Panc1 (cell line): ENCODE measurements around the gene WFDC2. TPM values are rescaled to one million over a fixed set of nuclear protein-coding genes. Genes with fewer than 3 reads are reported as not detected.

ENCODE experiments used
- ATAC-seq: fragments of 200-7000 bp; cut with Tn5 transposase; 2 replicates; pipeline ENCODE4 v1.9.1; 2020; ENCODE audit warnings: mild to moderate bottlenecking, moderate library complexity
- BruUV-seq: library from RNA; stranded (reverse); fragments of 400-500 nt; replicated peaks from 2 replicates; lab custom pipeline; 2021; lab: Mats Ljungman, UMichigan
- CTCF ChIA-PET: fragments of 300-600 bp; sonication (Branson Sonifier 250); formaldehyde crosslinking; loops from one replicate; lab custom pipeline; 2022; ENCODE audit warnings: antibody characterized with exemption; lab: Charles Lee
- POLR2A ChIA-PET: fragments of 300-600 bp; sonication (Branson Sonifier 250); formaldehyde crosslinking; loops from one replicate; lab custom pipeline; 2022; ENCODE audit warnings: antibody characterized with exemption; lab: Charles Lee
- DNase-seq: peaks from one replicate; pipeline ENCODE4 v3.0.0-alpha.2; 2010; ENCODE audit warnings: low read depth, low spot score
- H3K27ac ChIP-seq: 2 replicates; pipeline ENCODE4 v1.5.1; 2011; ENCODE audit warnings: mild to moderate bottlenecking, low read length, inconsistent platforms
- H3K27me3 ChIP-seq: fragments of 200-500 bp; sonication (Bioruptor generic); 2 replicates; pipeline ENCODE4 v1.6.0; 2014; ENCODE audit warnings: low read length, inconsistent platforms; ENCODE audit not compliant: control insufficient read depth, insufficient read depth
- H3K36me3 ChIP-seq: fragments of 200-500 bp; sonication (Bioruptor generic); 2 replicates; pipeline ENCODE4 v1.5.1; 2014; ENCODE audit warnings: inconsistent platforms, mild to moderate bottlenecking, low read length, moderate library complexity; ENCODE audit not compliant: control insufficient read depth, insufficient read depth
- H3K4me1 ChIP-seq: 2 replicates; pipeline ENCODE4 v1.5.1; 2011; ENCODE audit warnings: inconsistent platforms, mild to moderate bottlenecking, low read length, moderate library complexity; ENCODE audit not compliant: control insufficient read depth, insufficient read depth
- H3K4me3 ChIP-seq, 2 experiments: 2 replicates each; pipeline ENCODE4 v1.5.1; 2011 to 2012; ENCODE audit warnings: low read depth in 2 of 2, low read length in 2 of 2, mild to moderate bottlenecking in 2 of 2, inconsistent platforms in 1 of 2, moderate library complexity in 1 of 2
- H3K9me3 ChIP-seq: fragments of 200-500 bp; sonication (Bioruptor generic); 2 replicates; pipeline ENCODE4 v1.5.1; 2014; ENCODE audit warnings: low read depth, mild to moderate bottlenecking, inconsistent platforms, low read length, moderate library complexity; ENCODE audit not compliant: control insufficient read depth, insufficient read depth
- CTCF ChIP-seq: fragments of 450-650 bp; IDR thresholded peaks from 2 replicates; pipeline ENCODE4 v1.5.1; 2017; ENCODE audit warnings: mild to moderate bottlenecking
- POLR2AphosphoS5 ChIP-seq: IDR thresholded peaks from 2 replicates; pipeline ENCODE4 v1.6.1; 2012; ENCODE audit warnings: mild to moderate bottlenecking, low read depth, low read length, moderate library complexity
- SIN3A ChIP-seq: IDR thresholded peaks from 2 replicates; pipeline ENCODE4 v1.6.1; 2012; ENCODE audit warnings: low read depth, mild to moderate bottlenecking, low read length, moderate library complexity, borderline replicate concordance; ENCODE audit not compliant: insufficient read depth
- TCF7L2 ChIP-seq: IDR thresholded peaks from 2 replicates; pipeline ENCODE4 v1.6.1; 2011; ENCODE audit warnings: mild to moderate bottlenecking, low read depth, low read length, inconsistent platforms
- in situ Hi-C: cut with HindIII; loops from 2 replicates; pipeline ENCODE4 v1.10.0; 2016; ENCODE audit warnings: low sequenced_read_pairs, low pct_unique_long_range_greater_than_20kb
- intact Hi-C: fragments of 100-400 bp; cut with micrococcal nuclease; formaldehyde crosslinking; loops from one replicate; pipeline ENCODE4 v1.10.0; 2022; ENCODE audit not compliant: unreplicated experiment
- total RNA-seq: library from RNA; stranded (reverse); gene quantifications from one replicate; pipeline ENCODE4 v1.2.1, GENCODE V29; 2021; ENCODE audit not compliant: unreplicated experiment
- TF ChIP-seq, protein P1 (sequence below), 2 experiments: IDR thresholded peaks; 2 replicates each; pipeline ENCODE4 v1.6.1; 2011 to 2012; ENCODE audit warnings: low read depth in 2 of 2, control low read depth in 1 of 2, low read length in 1 of 2, mild to moderate bottlenecking in 1 of 2, moderate library complexity in 1 of 2; ENCODE audit not compliant: insufficient read depth in 1 of 2

Gene WFDC2
- total RNA-seq, 1 experiment from 2014 or later = 1.6 TPM

- no peak for ATAC-seq
- CTCF ChIA-PET = no interaction called here
- H3K4me3 ChIP-seq = no peak overlapping the region
- TF ChIP-seq SIN3A = no peak
- no peak for TF ChIP-seq CTCF
- no peak for TF ChIP-seq TCF7L2
- no peak for TF ChIP-seq POLR2AphosphoS5
- TF ChIP-seq, protein P1, sequence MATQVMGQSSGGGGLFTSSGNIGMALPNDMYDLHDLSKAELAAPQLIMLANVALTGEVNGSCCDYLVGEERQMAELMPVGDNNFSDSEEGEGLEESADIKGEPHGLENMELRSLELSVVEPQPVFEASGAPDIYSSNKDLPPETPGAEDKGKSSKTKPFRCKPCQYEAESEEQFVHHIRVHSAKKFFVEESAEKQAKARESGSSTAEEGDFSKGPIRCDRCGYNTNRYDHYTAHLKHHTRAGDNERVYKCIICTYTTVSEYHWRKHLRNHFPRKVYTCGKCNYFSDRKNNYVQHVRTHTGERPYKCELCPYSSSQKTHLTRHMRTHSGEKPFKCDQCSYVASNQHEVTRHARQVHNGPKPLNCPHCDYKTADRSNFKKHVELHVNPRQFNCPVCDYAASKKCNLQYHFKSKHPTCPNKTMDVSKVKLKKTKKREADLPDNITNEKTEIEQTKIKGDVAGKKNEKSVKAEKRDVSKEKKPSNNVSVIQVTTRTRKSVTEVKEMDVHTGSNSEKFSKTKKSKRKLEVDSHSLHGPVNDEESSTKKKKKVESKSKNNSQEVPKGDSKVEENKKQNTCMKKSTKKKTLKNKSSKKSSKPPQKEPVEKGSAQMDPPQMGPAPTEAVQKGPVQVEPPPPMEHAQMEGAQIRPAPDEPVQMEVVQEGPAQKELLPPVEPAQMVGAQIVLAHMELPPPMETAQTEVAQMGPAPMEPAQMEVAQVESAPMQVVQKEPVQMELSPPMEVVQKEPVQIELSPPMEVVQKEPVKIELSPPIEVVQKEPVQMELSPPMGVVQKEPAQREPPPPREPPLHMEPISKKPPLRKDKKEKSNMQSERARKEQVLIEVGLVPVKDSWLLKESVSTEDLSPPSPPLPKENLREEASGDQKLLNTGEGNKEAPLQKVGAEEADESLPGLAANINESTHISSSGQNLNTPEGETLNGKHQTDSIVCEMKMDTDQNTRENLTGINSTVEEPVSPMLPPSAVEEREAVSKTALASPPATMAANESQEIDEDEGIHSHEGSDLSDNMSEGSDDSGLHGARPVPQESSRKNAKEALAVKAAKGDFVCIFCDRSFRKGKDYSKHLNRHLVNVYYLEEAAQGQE (IDR thresholded peaks at IDR 0.05; ENCODE audit: insufficient read depth in 1 of 2, low read depth in 2 of 2, low read length in 1 of 2) = no peak
- BruUV-seq = no TSS peak
- intact Hi-C loops = no loop called here
- H3K27me3 ChIP-seq = peaks cover 26% of the 10 kb centered on the region; the same call in 1 of the 2 replicates
- no peak overlapping the region for H3K27ac ChIP-seq
- in situ Hi-C loops = no loop called here
- POLR2A ChIA-PET = interaction anchor here (0.5 kb wide), 1 partner anchor 30 kb away, joined by 5 read pairs; no protein-coding TSS in a partner anchor
- H3K9me3 ChIP-seq = no peaks in the 10 kb centered on the region
- H3K4me1 ChIP-seq = peaks cover 6% of the 10 kb centered on the region
- H3K36me3 ChIP-seq = no peaks in the 10 kb centered on the region
- DNase-seq = no peak
Observed at GRCh38 chr20:45467172-45467571, 2.4 kb upstream of the WFDC2 start.

GRCh38 chr20:45467861-45468260 lies 1.7 kb upstream of the WFDC2 start:
- no peaks in the 10 kb centered on the region for H3K9me3 ChIP-seq
- H3K4me3 ChIP-seq = no peak overlapping the region
- no TSS peak for BruUV-seq
- in situ Hi-C loops (no loop called here), intact Hi-C loops (no loop called here)
- no peak overlapping the region for H3K27ac ChIP-seq
- DNase-seq (no peak), ATAC-seq (no peak)
- no peaks in the 10 kb centered on the region for H3K36me3 ChIP-seq
- TF ChIP-seq SIN3A (no peak), TCF7L2 (no peak), CTCF (no peak), POLR2AphosphoS5 (no peak)
- TF ChIP-seq, protein P1 (IDR thresholded peaks at IDR 0.05; ENCODE audit: insufficient read depth in 1 of 2, low read depth in 2 of 2, low read length in 1 of 2) = no peak
- H3K27me3 ChIP-seq = peaks cover 20% of the 10 kb centered on the region; the same call in 1 of the 2 replicates
- CTCF ChIA-PET = interaction anchor here (1.0 kb wide), 1 partner anchor 31 kb away, joined by 3 read pairs; no protein-coding TSS in a partner anchor
- POLR2A ChIA-PET = interaction anchor here (0.5 kb wide), 1 partner anchor 29 kb away, joined by 5 read pairs; no protein-coding TSS in a partner anchor
- H3K4me1 ChIP-seq = peaks cover 6% of the 10 kb centered on the region
